Measurements from ENCODE around the gene GLI2.

GLI2 gene

DNA sequence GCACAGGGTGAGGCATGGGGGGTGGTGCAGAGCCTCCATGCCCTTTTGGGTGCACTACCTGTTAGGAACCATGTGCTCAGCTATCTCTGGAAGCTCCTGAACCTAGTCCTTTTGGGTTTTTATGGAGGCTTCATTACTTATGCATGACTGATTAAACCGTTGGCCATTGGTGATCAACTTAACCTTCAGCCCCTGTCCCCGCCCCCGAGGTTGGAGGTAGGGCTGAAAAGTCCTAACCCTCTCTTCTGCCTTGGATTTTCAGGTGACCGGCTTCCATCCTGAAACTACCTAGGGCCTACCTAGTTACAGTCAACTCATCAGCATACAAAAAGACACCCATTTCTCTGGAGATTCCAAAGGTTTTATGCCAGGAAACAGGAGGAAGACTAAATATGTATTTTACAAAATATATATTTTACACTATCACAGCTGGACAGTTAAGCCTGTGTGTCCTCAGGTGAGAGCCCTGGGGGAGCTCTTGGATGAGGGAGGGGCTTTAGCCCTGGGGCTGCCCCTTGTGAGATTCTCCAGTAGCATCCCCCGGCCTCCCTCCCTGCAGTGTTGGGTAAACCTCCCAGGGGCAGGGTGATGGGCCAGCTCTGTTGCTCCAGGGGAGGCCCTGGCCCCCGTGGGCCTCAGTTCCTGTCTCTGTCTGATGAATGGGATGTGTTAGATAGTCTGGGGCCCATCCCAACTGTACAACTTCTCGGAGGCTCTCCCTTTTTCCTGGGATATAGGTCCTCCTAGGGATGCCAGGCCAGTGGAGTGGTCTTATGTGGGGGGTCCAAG lies 24.1 kb downstream of the GLI2 start:
- DNase-seq = no peak

DNA sequence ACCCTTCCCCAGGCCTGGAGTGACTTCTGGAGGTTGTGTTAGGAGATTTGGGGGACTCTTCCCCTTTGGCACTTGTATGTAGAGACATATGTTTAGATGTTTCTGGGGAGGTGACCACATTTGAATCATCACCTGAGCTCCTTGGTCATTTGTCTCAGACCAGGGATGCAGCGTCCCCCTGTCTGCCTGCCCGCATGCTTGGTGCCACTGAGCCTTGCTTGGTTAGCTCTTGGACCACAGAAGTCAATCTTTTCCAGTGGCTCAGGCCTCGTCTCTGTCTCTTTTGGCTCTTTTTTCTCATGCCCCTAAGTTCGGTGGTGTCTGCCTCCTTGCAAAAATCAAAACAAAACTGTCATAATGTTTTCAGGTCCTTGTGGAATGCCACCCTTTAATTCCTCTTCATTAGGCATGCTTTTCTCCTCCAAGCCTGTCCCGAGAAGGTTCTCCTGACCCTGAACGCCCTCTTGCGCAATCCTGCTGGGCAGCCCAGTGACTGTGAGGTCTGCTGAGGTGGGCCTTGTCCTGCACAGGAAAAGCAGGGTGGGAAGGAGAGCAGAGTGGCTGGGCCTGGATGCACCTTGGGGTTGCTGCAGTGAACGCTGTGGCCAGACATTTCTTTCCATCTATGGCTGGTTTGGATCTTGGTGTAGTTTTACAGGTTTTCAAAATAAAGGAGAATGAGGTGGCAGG lies 24.9 kb downstream of the GLI2 start:
- DNase-seq = no peak

DNA sequence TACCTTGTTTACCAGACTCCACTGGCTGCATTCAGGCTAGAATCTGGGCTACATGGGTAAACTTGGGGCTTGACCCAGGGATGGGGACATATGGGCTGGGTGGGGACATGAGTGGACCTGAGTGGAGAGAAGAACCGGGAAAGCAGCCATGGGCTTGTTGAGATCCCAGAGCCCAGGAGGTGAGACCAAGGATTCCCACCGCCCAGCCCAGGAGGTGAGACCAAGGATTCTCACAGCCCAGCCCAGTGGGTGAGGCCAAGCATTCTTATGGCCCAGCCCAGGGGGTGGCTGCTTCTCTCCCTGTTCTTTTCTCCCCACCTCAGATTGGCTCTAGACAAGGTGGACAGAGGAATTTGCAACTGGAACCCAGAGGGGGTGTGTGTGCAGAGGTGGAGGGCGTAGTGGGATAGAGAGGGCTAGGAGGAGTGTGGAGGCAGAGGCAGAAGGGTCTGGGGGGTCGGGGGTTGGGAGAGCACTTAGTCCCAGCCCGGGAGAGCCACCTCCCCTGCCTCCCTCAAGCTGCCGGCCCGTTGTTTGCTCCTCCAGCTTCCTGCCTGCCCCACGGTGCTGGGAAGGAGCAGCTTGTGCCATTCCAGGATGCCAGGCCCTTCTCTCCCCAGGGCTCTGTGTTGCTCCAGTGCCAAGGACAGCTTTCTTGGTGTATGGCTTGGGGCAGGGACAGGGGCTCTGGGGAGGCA lies 25.6 kb downstream of the GLI2 start:
- DNase-seq = no peak

DNA sequence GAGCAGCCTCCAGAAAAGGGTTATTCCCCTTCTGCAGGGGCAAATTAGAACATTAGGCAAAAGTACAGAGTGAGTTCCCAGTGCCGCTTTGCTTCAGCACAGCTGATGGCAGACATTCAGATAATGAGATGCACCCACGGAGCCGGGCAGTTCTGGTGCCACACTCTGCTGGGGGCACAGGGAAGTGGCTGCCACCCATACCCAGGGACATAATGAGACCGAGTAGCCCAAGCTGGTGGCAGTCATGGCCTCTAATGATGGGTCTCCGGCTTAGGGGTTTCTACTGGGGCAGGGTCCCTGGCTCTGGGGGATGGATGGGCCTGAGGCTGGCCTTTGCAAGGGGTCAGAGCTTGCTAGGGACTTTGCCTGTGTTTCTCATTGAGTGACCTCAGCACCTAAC lies 26.2 kb downstream of the GLI2 start:
- no peak for DNase-seq

DNA sequence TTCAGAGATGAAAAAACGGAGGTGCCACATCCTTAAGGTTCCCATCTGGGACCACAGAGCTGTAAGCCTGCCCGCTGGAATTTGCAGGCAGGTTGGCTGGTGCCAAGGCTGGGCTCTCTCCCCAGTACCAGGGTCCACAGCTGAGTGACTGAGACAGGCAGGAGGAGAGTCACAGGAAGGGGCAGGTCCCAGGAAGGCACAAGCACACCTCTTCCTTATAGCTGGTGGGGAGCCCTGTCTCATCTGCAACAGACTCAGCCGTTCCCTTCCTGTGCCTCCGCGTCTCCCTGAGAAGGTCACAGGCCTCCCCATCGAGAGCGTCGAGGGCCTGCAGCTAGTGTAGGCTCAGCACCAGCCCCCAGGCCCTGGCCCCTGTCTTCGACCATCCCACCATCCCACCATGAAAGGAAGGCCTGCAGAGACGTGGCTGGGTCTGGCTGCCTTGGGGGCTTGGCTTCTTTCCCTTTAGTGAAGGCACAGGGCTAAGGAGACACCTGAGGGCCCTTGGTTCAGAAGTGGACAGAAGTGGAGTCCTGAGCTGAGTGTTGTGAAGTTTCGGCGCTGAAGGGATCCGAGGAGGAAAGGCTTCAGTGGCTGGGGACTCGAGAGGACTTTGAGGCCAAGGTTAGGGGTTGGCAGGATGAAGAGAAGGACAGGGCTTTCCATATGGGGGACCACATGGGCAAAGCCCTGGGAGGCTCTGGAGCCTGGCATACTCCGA lies 26.8 kb downstream of the GLI2 start:
- DNase-seq = no peak

DNA sequence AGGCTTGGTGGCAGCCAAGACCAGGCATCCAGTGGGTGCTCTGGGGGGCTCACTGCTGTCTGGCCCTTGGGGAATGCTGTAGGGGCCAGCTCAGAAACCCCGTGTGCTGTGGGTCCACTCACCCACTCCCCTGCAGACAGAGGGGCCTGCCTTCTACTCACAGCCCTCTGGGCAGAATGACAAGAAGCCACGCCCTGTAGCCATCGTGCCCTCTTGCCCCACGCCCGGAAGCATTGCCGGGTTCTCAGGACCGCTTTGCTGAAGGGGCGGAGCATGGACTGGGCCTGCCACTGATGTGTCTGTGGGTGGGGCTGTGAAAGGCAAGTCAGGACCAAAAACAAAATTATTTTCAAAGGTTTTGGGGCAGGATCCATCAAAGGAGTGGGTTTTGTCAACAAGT lies 27.8 kb downstream of the GLI2 start:
- no peak for DNase-seq

DNA sequence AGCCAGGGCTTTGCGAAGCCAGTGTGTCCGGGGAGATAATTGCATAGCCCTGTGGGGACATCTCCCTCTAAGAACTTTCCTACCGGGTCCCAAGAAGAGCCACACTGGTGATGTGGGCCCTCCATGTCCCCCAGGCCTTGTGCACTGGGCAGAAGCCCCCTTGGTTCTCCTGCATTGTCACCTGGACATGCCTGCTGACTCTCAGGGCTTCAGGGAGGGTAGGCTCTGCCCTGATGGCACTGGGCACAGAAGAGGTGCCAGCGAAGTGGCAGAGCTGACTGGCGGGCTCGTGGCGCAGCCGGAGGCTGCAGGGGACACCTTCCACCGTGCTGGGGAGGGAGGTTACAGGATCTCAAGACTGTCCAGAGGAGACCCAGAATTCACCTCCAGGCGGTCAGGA lies 28.3 kb downstream of the GLI2 start:
- no peak for DNase-seq

DNA sequence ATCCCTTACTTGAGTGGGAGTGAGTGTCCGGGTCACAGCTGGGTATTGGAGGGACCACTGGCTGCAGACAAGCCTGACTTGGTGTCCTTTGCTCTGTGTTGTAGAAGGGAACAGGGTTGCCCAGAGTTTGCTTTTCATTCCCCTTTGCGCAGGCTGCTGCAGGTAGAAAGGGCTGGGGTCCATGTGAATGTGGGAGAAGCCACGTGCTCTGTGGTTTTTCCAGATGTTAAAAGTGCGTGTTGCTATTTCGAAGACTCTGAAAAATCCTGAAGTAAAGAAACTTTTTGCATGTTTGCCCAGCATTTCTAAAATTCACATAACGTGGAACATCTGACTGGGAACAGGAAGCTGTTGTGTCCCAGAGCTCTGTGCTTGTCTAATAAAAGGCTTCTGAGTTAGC lies 28.8 kb downstream of the GLI2 start:
- no peak for DNase-seq

DNA sequence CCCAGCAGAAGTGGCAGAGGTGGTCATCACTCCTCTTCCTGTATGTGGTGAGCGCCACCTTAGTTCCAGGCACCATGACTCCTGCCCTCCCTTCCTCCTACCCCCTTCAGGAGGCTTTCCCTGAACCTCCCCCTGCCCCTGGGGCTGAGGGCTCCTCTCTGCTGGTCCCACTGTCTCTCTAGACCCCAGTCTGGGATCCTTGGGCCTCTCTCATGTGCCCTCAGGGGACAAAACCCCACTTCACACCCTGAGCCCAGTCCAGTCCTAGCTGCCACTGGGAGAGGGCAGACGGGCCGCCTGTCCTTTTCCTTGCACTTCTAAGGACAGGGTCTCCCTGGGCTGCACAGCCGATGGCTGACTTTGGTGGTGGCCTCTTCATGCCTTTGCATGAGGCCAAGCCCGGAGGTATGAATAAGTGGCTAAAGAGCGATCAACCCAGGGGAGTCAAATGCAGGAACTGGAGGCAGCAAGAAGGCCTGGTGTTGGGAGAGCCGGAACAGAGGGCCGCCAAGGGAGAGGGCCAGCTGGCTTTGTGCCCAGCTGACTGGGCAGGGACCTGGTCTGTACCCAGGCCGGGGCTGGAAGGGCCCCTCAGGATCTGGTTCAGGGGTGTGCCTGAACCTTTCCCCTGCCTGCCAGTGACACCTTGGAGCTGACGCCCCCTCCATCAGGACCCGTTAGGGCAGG lies 29.5 kb downstream of the GLI2 start:
- DNase-seq = no peak

DNA sequence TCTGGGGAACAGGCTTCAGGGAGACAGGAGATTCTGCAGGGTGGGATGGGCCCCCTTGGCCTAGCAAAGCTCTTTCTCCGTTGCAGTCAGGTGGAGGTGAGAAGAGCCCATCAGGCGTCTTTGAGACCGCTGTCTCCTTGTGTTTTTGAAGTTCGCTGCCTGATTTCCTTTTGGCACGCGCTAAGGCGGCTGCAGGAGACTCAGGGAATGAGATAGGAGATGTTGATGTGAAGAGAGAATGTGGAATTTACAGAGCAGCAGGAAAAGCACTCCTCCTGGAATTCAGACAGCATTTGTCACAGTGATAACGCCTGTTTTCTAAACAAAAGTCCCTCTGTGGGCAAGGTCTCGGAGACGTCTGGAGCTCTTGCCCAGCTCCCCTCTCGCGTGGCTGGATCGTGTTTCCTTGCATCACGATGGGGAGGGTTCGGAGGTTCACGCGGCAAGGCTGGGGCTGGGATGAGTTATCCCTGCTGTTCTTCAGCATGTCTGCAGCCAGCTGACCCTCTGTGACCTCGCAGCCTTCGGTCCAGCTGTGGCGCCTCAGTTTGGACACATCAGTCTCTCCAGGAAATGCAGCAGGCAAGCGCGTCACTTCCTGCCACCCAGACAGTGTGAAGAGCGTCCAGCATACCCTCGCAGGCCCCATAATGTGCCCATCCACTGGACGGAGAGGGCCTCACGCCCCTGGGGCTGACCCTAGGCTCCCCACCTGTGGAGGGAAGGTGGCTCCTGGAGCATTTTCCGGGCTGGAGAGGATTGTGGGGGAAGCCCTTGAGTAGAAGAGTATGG lies 30.2 kb downstream of the GLI2 start:
- DNase-seq = no peak

DNA sequence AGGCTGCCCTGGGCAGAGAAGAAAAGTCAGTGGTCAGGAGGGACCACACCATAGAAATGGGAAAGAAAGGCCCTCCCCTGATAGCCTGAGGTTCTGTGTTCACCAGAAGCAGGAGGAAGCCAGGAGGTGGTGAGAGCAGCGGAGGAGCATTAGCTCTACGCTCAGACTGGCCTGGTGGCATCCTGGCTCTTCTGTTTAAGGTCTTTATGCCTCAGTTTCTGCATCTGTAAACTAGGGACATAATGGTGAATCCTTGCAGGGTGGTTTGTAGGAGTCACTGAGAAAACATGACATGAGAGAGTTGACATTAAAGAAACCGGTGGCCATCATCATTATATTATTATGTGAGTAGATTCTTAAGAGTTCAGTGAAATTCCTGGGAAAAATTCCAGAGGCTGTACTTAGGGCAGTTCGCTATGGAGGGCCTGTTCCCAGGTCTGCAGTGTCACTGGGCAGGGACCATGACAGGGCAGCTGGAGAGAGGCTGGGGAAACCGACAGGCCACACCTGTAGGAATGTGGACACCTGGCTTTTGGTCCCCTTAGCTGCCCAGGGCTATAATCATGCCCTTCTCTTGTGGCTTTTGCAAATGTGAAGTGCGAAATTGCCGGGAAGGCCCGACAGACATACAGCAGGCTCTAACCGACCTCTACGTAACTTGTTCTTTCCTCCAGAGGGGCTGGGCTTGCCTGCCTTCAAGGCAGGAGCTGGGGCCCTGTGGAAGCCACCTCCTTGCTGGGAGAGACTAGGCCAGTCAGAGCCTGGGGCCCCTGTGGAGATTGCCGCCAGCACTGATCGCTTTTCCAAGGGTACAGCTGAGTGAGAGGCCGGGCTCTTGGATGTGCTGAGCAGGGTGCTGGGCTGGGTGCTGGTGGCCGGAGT lies 31.0 kb downstream of the GLI2 start:
- no peak for DNase-seq

DNA sequence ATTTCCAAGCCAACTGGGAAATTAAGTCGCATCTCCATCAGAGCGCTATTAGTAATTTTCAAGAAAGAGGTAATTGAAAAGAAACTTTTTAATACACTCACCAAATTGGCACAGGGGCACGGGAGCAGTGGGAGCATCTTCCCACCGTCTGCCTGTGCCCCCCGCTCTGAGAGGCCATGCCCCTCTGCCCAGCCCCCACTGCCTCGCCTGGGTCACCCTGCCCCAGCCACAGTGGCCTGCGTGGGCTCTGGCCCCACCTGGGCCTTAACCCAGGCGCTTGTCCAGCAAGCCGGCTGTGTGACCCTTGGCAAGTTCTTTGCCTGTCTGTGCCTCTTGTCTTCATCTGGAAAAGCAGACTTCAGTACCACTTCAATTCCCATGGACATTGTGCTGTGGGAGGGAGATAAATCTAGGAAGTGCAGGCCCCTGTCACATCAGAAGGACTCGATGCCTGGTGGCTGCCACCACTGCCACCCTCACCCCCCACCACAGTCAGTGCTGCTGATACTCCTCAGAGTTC lies 31.9 kb downstream of the GLI2 start:
- no peak for DNase-seq

DNA sequence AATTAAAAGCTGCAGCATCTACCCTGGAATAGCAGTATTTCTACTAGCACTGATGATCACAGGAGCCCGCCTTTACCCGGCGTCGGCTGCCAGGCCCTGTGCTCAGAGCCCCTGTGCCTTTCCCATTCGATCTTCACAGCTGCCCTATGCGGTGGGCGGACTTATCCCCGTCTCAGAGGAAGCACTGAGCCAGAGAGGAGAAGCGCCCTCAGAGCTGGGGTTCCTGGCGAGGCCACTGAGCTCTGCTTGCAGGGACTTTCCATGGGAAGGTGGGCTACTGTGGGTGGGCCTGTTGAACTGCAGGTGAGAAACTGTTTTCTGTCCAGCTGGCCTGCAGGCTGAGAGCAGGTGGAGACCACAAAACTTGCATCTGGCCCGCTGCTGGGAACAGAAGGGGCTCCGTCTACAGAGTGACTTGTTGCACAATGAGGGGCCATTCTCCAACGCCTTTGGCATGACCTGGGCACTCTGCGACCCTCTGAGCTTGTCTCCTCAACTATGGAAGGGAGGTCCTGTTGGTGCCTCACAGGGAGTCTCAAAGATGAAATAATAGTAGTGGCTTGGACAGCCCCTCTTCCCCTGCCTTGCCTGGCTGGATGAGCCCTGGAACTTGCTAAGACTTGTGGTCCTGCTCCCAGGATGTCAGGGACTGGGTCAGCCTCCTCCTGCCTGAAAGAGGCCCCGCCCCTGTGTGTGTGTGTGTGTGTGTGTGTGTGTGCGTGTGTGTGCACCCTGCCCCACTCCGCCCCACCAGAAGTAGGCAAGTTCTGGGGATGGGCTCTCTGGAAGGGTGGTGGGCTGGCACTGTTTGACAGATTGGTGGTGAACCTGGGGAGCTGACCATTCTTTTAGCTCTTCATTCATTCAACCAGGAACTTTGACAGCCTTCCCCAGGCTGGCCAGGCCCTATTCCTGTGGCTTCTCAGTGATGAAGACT lies 32.7 kb downstream of the GLI2 start:
- no peak for DNase-seq

DNA sequence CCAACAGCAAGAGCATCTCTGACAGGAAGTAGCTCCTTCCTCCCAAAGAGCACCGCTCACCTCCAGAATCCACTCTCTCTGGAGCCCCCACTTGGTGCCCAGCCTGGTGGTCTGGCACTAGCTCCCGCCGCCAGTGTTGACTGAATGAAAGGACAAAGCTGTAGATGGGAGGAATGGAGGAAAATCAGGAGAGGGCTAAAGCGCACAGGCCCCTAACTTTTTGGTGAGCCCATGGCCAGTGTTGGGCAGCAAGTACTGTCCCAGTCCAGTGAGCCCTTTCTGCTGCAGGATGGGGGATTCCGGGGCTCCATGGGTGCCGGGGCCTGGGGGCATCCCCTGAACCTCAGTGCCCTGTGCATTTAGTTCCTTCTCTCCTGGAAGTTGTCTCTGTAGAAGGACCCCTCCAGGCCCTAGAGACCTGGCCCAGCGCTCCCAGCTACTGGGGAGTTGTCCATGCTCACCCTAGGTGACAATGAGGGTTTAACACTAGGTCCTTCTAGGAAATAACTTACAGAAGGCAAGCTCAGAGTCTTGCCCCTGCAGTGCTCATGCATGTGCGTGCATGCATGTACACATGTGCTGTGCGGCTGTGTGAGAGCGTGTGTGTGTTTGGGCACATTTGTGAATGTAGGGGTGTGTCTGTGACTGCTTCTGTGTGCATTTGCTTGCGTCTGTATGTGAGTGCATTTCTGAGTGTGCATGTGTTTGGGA lies 33.6 kb downstream of the GLI2 start:
- no peak for DNase-seq

DNA sequence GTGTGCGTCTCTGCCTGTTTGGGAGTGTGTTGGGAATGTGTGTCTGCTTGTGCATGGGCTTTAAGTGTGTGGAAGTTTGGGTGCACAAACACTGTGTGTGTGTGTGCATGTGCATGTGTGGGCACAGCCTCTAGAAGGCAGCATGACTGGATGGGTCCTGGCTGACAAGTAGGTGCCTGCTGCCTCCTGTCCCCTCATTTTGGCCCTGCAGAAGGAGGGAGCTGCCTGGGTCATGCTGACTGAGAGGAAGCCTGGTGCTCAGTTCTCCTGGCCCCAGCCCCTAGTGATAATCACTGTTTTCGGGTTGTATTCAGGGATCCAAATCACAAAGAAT lies 34.1 kb downstream of the GLI2 start:
- DNase-seq = no peak

DNA sequence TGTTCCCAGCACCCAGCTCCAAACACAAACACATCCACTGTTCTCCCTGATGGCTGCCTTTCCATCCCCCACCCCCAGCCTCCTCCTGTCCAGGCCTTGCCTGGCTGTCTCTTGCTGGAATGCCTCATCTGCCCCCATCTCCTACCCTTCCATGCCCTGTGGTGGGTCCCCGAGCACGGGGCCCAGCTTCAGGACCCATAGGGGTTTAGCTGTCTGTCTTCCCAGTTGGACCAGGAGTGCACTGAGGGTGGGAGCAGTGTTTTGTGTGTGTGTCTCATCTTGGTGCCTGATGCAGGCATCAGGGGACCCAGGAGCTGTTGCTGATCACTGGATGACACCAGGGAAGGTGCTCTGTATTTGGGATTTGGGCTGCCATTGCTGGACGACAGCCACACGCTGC lies 34.5 kb downstream of the GLI2 start:
- no peak for DNase-seq

DNA sequence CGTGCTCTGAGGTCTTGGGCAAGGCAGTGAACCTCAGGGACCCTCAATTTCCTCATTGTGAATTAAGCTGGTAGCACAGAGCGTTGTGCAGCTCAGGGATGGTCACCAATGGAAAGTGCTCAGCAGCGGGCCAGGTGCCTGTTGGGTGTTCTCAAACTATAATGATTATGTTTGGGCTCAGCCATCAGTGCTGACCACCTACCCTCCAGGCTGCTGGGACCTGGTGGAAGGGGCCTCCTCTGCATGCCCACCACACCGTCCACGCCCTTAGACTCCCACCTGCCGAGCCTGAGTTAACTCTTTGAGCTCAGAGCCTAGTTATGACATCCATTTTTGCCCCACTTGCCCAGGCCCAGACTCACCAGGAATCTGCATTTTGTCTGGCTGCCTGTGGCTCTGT lies 35.0 kb downstream of the GLI2 start:
- no peak for DNase-seq

DNA sequence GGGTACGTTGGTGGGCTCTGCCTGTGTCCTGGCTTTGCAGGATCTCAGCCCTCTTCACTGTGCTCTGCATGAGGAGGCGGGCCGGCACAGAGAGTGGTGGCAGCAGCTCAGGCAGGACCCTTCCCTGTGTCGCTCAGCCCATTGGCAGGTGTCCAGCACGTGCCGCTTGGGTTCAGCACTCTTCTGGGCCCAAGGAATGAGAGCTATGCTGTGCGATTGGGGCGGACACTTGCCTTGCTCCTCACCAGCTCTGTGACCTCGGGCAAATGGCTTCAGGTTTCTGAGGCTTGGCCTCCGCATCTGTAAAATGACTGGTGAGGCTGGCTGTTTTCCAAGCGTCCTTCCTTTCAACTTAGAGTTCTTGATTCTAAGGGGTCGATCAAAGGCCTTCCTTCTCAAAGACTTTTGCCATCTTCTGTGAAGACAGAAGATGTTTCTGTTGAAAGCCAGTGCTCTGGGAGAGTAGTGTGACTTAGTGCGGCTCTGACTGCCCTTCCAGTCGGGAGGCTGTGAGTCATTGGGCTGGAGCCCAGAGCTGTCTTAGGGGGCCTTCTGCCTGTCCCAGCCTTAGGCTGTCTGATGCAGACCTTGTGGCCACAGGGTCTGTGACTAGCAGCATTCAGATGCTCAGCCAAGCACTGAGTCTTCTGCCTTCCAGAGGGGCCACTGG lies 35.6 kb downstream of the GLI2 start:
- DNase-seq = no peak
